Loucy (cell line): ENCODE measurements around the gene CNTN4.

Experiments
- H2AFZ ChIP-seq: fragments of 200-600 bp; sonication (generic); 2 replicates; pipeline ENCODE4 v1.6.0; 2016; ENCODE audit warnings: antibody characterized with exemption, mild to moderate bottlenecking, low read length, moderate library complexity
- H3F3A ChIP-seq: fragments of 200-600 bp; 2 replicates; pipeline ENCODE4 v1.6.0; 2016; ENCODE audit warnings: antibody characterized with exemption, low read depth, mild to moderate bottlenecking
- H3K27me3 ChIP-seq: fragments of 200-600 bp; sonication (generic); 2 replicates; pipeline ENCODE4 v1.6.1; 2014; ENCODE audit warnings: low read length, mild to moderate bottlenecking; ENCODE audit not compliant: insufficient read depth, poor library complexity, severe bottlenecking
- H3K36me3 ChIP-seq: fragments of 200-600 bp; sonication (generic); 2 replicates; pipeline ENCODE4 v1.6.1; 2016; ENCODE audit warnings: low read length; ENCODE audit not compliant: insufficient read depth
- H3K4me1 ChIP-seq: fragments of 200-600 bp; sonication (generic); 2 replicates; pipeline ENCODE4 v1.5.1; 2014; ENCODE audit warnings: low read length, mild to moderate bottlenecking; ENCODE audit not compliant: insufficient read depth, poor library complexity, severe bottlenecking
- H3K4me2 ChIP-seq: fragments of 200-600 bp; sonication (generic); 2 replicates; pipeline ENCODE4 v1.6.0; 2014; ENCODE audit warnings: antibody characterized with exemption, low read length, low read depth, mild to moderate bottlenecking; ENCODE audit not compliant: poor library complexity, severe bottlenecking
- H3K4me3 ChIP-seq: fragments of 200-600 bp; sonication (generic); 2 replicates; pipeline ENCODE4 v1.5.1; 2014; ENCODE audit warnings: low read length, mild to moderate bottlenecking, mixed read lengths; ENCODE audit not compliant: poor library complexity, severe bottlenecking
- H3K79me2 ChIP-seq: fragments of 200-600 bp; sonication (generic); 2 replicates; pipeline ENCODE4 v1.6.1; 2014; ENCODE audit warnings: low read length; ENCODE audit not compliant: insufficient read depth
- H3K9ac ChIP-seq: fragments of 200-600 bp; sonication (generic); 2 replicates; pipeline ENCODE4 v1.6.0; 2014; ENCODE audit warnings: mild to moderate bottlenecking, low read depth, low read length, moderate library complexity; ENCODE audit not compliant: poor library complexity, severe bottlenecking
- H3K9me2 ChIP-seq: fragments of 200-600 bp; sonication (generic); replicated peaks from 2 replicates; pipeline ENCODE4 v1.6.1; 2016; ENCODE audit warnings: low read depth, low read length, mixed read lengths
- H3K9me3 ChIP-seq: fragments of 200-600 bp; sonication (generic); 2 replicates; pipeline ENCODE4 v1.6.1; 2014; ENCODE audit warnings: mild to moderate bottlenecking, antibody characterized with exemption, low read length, low read depth; ENCODE audit not compliant: insufficient read depth
- H4K20me1 ChIP-seq: fragments of 200-600 bp; sonication (generic); 2 replicates; pipeline ENCODE4 v1.6.0; 2014; ENCODE audit warnings: antibody characterized with exemption, low read length, mild to moderate bottlenecking; ENCODE audit not compliant: insufficient read depth, poor library complexity, severe bottlenecking
- CTCF ChIP-seq: fragments of 200-600 bp; sonication (generic); conservative IDR thresholded peaks from 2 replicates; pipeline ENCODE4 v1.5.1; 2014; ENCODE audit warnings: mild to moderate bottlenecking, antibody characterized with exemption, low read length
- EZH2phosphoT487 ChIP-seq: fragments of 200-600 bp; IDR thresholded peaks from 2 replicates; pipeline ENCODE4 v1.6.1; 2018; ENCODE audit warnings: antibody characterized with exemption, mild to moderate bottlenecking, moderate library complexity, borderline replicate concordance

CNTN4 gene

GRCh38 chr3:2535206-2535605 lies 436.5 kb downstream of the CNTN4 start:
- Histone ChIP-seq H3K79me2 (no peaks in the 10 kb centered on the region), H2AFZ (no peak overlapping the region), H3K9ac (no peak overlapping the region), H3K36me3 (no peaks in the 10 kb centered on the region), H3K4me1 (no peaks in the 10 kb centered on the region), H3K9me2 (no peaks in the 10 kb centered on the region), H3K9me3 (no peaks in the 10 kb centered on the region), H3F3A (no peaks in the 10 kb centered on the region), H3K27me3 (no peaks in the 10 kb centered on the region), H3K4me2 (no peak overlapping the region), H3K4me3 (no peak overlapping the region), H4K20me1 (no peaks in the 10 kb centered on the region)
- no peak for TF ChIP-seq CTCF
- TF ChIP-seq EZH2phosphoT487 = no peak

- Histone ChIP-seq H3K9ac (no peak overlapping the region), H3F3A (no peaks in the 10 kb centered on the region), H3K27me3 (no peaks in the 10 kb centered on the region), H3K9me2 (no peaks in the 10 kb centered on the region), H3K4me2 (no peak overlapping the region), H3K79me2 (no peaks in the 10 kb centered on the region), H2AFZ (no peak overlapping the region), H3K9me3 (no peaks in the 10 kb centered on the region), H3K4me1 (no peaks in the 10 kb centered on the region), H3K4me3 (no peak overlapping the region), H4K20me1 (no peaks in the 10 kb centered on the region), H3K36me3 (no peaks in the 10 kb centered on the region)
- no peak for TF ChIP-seq EZH2phosphoT487
- TF ChIP-seq CTCF = no peak
Measured at GRCh38 chr3:2536575-2536974, 437.9 kb downstream of the CNTN4 start.

GRCh38 chr3:2540115-2540514 lies 441.4 kb downstream of the CNTN4 start:
- no peaks in the 10 kb centered on the region for H4K20me1 ChIP-seq
- no peaks in the 10 kb centered on the region for H3K27me3 ChIP-seq
- TF ChIP-seq CTCF (no peak), EZH2phosphoT487 (no peak)
- no peaks in the 10 kb centered on the region for H3K9me2 ChIP-seq
- no peak overlapping the region for H3K4me2 ChIP-seq
- H3K4me3 ChIP-seq = no peak overlapping the region
- no peak overlapping the region for H3K9ac ChIP-seq
- no peaks in the 10 kb centered on the region for H3K79me2 ChIP-seq
- no peak overlapping the region for H2AFZ ChIP-seq
- H3K36me3 ChIP-seq = no peaks in the 10 kb centered on the region
- no peaks in the 10 kb centered on the region for H3F3A ChIP-seq
- H3K4me1 ChIP-seq = no peaks in the 10 kb centered on the region
- H3K9me3 ChIP-seq = no peaks in the 10 kb centered on the region
